HG03196 (cell line): ENCODE results near the gene PHC3.
"Not testable (repeated sequence)": the region's sequence is repeated elsewhere in the genome, so short reads cannot be mapped to it uniquely, and the experiment has no call there.

Experiments
- ATAC-seq: cut with Tn5 transposase; IDR thresholded peaks from one replicate; pipeline ENCODE4 v1.9.1; 2021; ENCODE audit not compliant: unreplicated experiment

PHC3 gene

DNA sequence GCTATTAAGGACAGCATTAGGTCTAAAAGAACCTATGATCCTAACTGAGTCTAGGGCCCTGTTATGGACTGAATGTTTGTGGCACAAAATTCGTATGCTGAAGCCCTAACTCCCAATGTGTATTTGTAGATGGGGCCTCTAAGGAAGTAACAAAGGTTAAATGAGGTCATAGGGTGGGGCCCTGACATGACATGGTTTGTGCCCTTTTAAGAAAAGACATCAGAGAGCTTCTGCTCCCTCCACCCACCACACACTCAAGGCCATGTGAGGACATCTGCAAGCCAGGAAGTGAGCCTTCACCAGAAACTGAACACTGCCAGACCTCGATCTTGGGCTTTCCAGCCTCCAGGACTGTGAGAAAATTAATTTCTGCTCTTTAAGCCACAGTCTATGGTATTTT, 49.2 kb downstream of the PHC3 start:
- no peak for ATAC-seq

DNA sequence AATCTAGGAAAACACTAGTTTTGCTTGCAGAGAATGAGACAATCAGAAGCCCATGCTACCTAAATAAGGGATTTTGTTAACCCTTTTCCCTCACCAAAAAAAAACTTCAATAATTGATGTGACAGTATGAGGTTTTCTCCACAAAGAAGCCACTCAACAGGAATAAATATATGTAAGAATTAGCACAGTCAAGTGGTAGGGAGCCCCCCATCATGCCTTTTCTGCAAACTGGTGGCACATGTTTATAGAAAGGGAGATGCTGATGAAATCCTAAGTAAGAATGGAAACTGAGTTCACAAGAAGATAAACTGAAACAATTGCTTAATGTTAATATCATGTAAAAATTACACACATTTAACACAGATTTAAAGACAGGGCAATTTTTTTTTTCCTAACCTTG, 51.0 kb downstream of the PHC3 start:
- ATAC-seq: no peak

DNA sequence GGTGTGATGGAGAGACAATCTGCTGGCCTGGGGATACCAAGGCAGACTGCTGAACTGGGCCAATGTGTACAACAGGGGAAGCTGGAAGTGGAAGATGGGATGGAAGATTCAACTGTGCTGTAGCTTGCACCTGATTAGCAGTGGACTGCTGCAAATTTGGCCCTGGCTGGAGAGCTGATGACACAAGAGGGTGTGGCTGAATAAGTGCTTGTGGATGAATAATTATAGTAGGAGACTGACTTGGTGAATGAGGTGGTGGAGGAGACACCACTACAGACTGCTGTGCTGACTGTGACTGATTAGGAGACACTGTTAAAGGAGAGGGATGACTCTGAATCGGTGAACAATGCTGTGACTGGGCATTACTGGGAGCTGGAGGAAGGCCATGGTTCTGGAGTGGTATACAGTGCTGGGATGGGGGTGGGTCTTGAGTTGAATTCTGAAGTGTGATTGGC, 52.5 kb downstream of the PHC3 start:
- peak; percentile 40 for ATAC-seq

DNA sequence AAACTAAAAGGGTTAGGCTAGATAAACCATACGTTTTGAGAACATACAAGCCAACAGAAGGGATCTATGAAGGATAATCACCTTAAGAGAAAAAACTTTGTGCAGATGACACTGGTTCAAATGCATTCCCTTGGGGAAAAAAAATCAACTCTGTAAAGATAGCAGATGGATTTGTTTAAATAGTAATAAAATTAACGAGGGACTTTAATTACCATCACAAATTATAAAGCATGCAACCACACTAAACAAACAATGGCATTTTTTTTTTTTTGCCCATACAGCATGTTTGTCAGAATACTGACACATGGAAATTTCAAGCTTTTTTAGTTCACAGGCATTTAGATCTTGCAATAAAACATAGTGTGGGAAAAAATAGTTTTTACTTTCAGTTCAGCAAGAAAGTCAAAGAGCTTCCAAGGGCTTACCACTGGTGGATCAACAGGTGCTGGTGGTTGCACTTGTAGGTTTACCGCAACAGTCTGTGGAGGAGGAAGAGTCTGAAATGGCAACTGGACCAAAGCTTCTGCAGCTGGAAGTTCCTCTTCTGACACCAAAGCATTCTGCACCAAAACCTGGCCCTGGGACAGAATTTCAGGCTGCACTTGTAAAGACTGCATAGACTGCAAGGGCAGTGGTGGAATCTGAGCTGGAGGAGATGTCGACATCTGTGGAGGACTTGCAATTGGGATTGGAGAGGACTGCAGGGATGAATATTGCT, 53.1 kb downstream of the PHC3 start:
- ATAC-seq: peak; percentile 87

DNA sequence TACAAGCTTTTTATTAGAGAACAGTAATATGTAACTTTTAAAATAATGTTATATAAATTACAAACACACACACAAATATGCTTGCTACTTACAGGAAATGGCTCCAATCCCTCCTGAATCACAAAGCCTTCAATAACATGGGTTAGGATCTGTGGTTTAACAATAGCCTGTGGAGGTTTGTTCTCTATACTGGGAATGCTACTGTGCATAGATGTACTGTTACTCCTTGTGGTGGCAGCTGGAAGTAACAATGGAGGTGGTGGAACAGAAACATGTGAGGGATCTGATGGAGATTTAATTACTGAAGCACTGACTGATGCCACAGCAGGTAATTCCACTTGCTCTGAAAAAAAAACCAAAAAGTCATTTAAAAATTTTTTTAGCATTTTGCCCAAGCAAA, 64.4 kb downstream of the PHC3 start:
- ATAC-seq: no peak

DNA sequence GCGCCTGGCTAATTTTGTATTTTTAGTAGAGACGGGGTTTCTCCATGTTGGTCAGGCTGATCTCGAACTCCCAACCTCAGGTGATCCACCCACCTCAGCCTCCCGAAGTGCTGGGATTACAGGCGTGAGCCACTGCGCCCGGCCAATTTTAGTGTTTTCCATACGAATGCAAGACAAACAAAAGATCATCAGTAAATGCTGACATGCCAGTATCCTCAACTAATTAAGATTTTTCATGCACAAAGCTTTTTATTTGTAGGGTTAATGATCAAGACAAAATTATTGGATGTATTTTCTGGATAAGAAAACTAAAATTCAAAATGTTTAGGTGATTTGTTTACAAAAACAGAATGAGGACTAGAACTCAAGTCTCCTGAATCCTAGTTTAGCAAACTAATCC, 67.4 kb downstream of the PHC3 start:
- ATAC-seq: not testable (repeated sequence)

DNA sequence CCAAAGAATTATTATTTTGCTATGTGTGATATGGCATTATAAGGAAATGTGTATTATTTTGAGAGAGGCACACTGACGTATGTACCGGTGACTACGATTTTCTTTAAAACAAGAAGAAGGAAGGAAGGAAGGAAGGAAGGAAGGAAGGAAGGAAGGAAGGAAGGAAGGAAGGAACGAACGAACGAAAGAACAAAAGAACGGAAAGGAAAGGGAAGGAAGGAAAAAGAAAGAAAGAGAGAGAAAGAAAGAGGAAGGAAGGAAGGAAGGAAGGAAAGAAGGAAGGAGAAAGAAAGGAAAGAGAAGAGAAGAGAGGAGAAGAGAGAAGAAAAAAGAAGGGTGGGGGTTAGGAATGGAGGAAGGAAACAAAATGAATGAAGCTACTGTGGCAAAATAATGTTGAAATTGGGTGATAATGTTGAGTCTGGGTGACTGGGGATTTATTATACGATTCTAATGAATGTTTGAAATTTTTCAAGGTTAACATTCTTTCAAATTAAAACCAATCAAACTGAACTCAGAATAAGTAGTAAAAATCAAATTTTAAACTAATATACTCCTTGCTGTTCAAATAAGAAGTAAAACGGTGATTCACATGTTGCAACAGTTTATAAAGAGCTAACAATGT, 70.3 kb downstream of the PHC3 start:
- ATAC-seq: no peak

DNA sequence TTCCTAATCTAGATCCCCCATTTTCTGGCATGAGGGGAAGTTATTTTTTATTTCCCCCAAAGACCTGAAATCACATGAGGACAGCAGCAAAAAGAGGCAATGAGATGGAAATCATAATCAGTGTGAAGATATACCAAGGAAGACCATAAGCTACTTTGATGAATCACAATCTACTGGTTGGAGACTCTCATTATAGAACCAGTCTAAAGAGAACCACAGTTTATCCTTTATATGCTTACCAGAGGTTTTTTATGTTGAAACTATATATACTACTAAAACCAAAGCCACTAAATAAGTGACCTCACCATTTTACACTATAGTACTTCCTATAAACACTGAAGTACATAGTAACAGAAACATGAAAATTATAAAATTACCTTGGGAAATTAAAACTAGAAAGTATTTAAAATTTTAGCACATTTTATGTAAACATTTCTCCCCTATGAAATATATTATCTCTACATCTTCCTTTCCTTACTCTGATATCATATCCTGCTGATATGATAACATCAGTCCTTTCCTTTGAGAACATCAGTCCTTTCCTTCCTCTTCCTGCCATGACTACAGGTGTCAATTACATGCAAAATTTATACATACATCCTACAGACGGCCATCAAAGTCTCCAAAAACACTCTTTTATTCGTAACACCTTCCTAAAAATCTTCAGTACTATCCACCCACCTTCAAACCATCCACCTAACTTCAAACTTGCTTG, 71.8 kb downstream of the PHC3 start:
- ATAC-seq: no peak

DNA sequence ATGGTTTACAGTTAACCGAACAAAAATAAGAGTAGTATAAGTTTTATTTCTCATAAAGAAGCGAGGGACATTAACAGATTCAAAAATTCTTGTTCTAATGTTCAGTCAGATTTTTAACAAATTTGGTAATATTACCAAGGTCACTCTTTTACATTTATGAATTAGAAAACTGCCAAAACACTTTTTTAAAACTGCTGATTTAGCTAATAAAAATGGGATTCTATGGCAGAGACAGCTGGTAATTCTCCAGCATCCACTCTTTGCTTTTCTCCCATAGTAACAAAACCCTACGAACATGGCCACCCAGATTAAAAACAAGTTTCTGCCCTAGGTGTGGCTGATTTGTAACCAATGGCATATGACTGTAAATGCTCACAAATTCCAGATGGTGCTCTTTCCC, 72.6 kb downstream of the PHC3 start:
- ATAC-seq: no peak

DNA sequence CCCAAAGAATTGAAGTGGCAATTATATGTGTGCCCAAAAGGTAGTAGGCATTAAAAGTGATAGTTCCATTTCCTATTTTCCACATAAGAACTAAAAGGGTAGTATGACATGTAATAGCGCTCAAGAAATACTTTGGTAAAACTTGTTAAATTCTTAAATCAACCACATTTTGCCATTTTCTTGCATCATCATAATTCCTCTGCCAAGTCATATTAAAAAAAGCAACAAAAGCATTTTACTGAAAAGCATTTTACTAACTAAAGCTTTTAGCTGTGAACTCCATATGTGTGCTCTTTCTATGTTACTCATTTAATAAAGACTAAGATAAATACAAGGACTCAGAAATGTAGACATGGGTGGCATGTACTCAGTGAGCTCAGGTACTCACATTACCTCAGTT, 73.6 kb downstream of the PHC3 start:
- ATAC-seq: no peak

DNA sequence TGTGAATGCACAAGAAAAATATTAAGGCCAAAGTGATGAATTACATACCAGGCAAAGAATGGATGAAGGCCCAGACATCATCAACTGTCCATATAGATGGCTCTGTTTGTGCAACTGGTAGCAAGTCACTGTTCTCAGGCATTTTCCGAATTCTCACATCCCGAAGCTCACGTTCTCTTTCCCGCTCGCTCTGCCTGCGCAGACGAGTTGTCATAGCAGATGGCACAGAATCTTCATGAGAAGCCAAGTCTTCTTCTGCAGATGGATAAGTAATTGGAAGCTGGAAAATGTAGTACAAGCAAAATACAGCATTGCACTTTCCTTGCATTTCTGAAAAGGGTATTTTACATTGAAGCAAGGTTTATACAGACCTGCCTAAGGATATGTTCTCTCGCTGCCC, 79.1 kb downstream of the PHC3 start:
- no peak for ATAC-seq

DNA sequence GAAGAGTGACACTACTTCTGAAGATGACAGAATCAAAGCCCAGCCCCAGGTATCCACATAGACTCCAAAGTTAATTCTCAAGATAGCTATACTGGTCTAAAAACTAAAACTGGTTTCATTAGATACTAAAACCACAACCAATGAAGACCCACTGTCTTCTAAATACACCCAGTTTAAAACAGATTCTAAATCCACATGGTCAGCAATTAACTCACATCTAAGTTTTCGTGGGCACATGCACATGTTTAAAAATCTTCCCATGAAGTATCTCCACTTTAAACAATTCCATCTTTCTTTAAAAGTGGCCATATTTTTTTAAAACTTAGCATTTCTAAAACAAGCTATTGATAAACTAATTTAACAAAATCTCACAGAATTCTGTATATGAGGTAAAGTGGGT, 80.6 kb downstream of the PHC3 start:
- no peak for ATAC-seq

DNA sequence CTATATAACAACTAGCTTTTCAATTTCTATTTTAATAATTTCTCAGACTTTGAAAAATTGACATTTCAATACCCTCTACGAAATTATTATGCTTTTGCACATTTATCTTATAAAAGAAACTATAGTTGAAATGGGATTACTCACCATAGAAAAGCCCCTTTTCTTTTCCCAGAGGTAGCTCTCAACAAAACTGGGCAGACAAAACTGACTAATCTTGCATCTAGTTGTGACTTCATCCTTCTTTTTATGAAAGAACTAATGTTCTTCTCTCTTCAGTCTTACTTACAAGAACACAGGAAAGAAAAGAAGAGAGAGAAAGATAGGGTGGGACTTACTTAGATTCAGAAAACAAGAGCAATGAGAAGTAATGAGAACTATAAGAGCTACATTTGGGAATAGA, 82.8 kb downstream of the PHC3 start:
- ATAC-seq: no peak

DNA sequence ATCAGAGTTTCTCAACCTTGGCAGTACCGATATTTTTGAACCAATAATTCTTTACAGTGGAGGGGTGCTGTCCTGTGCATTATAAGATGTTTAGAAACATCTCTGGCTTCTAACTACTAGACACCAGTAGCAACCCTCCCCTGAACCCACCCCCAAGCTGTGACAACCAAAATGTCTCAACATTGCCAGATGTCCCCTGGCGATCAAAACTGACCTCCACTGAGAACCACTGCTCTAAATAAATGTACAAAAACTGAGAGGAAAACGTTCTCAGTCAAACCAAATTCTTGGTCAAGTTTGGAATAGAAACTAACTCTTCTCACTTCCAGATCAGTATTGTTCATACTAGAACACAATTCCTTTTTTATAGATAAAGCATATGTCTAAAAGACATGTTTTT, 85.2 kb downstream of the PHC3 start:
- ATAC-seq: no peak

DNA sequence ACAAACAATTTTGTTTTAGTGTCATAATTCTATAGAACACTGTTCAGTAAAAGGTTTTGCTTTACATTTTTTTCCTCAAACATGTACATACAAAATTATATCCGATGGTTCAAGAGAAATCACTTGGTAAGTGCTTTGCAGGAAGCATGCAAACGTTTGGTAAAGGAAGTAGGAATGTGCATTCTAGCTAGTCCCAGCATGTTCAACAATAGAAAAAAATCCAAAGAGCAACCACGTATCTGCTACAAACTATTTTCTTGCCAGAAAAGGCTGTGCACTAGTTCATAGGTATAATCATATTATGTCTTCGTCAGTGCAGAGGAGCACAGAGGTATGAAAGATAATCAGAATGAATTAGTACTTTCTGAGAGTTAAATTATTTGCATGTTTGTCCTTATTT, 85.8 kb downstream of the PHC3 start:
- ATAC-seq: no peak

DNA sequence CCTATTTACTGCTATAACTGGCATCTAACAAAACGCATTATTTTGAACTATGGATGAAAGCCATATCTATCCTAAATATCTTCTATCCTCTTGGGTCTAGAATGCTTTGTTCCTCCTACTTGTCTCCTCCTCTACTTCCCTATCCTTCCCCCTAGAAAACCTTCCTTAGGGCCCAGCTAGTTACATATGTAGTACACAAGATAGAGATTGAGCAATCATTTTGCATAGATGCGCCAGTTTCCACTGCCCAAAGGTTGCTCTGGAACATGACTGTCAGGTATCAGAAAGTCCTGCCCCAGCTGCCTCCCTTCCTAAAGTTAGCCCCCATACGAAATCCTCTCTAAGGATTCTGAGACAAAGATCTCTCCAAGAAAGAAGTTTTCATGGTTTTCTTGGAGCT, 88.6 kb downstream of the PHC3 start:
- no peak for ATAC-seq

DNA sequence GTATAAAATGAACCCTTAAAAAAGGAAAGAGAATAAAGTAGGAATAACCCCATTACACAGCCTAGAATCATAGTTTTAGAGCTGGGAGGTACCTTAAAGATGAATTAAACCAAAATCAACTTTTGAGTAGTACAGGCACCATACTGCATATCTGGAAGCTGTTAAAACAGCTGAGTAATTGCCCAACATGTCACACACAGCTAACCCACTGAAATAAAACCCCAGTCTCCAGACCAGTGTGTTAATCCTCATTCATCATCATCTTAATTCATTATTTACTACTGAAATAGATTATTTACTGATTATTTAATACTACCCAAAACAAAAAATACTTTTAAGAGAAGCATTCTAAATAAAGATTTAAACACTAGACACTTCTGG, 90.9 kb downstream of the PHC3 start:
- ATAC-seq: no peak

DNA sequence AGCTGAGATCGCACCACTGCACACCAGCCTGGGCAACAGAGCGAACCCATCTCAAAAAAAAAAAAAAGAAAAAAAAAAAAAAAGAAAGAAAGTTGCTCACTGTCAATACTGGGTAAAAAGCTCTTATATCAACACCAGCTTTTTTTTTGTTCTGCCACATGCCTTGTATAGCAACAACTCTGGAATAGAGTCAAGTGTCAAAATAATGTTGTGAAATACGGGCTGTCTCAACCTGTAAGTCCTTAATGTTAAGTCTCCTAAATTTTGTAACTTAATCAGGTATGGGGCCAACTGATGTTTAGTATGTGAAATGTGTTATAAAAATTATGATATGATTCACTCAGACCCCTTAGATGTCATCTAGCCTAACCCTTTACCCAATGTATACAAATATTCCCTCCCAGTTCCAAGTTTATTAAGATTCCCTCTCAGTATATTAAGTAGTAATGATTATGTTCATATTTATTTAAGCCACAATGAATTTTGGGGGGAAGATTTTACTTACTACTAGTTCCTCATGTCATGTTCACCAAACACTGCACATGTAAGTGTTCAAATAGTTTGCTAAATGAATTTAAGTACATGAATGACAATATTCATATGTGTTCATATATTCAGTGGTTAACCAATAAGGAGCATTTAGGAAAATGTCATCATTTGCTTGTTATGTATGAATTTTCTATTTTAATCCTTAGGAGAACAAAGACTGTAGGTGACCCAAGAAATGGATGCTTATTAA, 91.5 kb downstream of the PHC3 start:
- ATAC-seq: no peak

DNA sequence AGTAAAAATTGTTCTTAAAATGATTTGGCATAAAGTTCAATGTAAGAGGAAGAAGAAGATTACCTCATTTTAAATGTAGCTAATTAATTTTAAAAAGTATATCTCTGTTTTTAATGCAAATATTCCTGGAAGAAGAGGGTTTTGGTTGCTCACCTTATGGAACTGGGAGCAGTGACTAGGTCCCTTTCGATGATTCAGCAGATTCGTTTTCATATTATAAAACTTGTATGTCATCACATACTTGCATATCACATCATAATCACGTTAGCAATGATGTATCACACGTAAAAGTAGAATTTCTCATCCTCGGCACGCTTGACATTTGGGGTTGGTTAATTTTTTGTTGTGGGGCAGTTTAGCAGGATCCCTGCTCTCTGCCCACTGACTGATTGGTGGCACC, 96.1 kb downstream of the PHC3 start:
- no peak for ATAC-seq

DNA sequence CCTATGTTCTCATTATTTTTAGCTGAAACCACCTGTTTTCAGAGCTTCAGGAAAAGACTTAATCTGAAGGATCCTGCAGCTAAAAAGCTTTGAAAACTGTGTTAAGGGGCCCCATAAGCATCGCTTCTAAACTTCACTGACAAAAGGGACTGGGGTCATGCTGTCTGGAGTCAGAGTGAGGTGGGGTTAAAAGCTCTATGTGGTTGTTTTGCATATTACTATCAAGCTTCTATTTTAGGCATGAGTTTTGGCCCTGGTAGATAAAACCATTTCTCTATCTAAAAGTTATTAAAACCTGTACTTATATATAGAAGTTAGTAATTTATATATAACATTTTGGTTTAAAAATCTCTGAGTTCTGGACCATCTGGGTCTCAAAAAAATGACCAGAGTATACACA, 98.2 kb downstream of the PHC3 start:
- no peak for ATAC-seq

DNA sequence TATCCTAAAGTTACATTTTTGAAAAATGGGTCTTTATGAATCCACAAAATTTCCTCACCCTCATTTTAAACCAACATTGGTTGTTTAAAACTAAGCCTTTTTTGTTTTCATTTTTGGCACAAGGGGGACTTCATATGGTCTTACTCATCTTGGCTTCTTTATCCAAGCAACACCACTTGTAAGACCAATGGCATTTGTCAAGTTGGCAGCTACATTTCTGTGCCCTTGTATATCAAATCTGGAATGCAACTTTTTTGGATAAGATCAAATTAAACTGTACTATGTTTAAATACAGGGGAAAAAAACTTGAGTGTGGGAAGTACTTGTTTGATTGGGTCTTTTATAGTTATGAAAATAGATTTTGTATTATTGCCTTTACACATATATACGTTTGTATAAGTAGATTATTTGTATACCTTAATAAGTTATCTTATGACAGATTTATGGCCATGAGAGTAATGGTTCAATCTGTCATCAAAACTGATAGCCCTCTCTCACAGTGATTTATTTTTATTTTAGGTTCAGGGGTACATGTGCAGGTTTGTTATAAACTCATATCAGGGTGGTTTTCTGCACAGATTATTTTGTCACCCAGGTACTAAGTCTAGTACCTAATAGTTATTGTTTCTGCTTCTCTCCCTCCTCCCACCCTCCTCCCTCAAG, 100.3 kb downstream of the PHC3 start:
- no peak for ATAC-seq
